H1 (cell line): Measurements from ENCODE around the gene INSM1. TPM values are rescaled to one million over a fixed set of nuclear protein-coding genes. Genes with fewer than 3 reads are reported as not detected.

Source experiments
- CHD1 ChIP-seq: IDR thresholded peaks from 2 replicates; pipeline ENCODE4 v1.6.1; 2012; ENCODE audit warnings: low read depth, low read length, improper control_type of control experiment
- SIN3A ChIP-seq, 2 experiments: IDR thresholded peaks in 1 of 2; conservative IDR thresholded peaks in 1 of 2; 2 replicates each; pipeline ENCODE4 v1.6.1; 2011 to 2012; ENCODE audit warnings: low read length in 2 of 2, improper control_type of control experiment in 1 of 2, low read depth in 1 of 2, mild to moderate bottlenecking in 1 of 2
- SP4 ChIP-seq: IDR thresholded peaks from 2 replicates; pipeline ENCODE4 v1.6.1; 2012; ENCODE audit warnings: low read length, inconsistent platforms
- TBP ChIP-seq: IDR thresholded peaks from 2 replicates; pipeline ENCODE4 v1.6.1; 2011; ENCODE audit warnings: low read depth, low read length, improper control_type of control experiment
- polyA plus RNA-seq, 7 experiments: library from polyadenylated mRNA; depleted of rRNA in 3 of 7; stranded (reverse) in 5 of 7; unstranded in 2 of 7; fragments of >200 nt in 5 of 7; fragments of 200-250 nt in 2 of 7; gene quantifications; 1 replicate in 5 of 7; 2 replicates in 1 of 7; 4 replicates in 1 of 7; pipeline versions ENCODE4 v1.2.1 to v1.2.3, GENCODE V29; 2011 to 2013; ENCODE audit warnings: missing spikeins in 2 of 7, mixed read lengths in 2 of 7
- total RNA-seq: library from RNA; stranded (reverse); fragmentation: NEBNext Ultra II Directional; extraction: Animal tissue kit (Norgen Biotek cat#: 25700); gene quantifications from 2 replicates; pipeline ENCODE4 v1.2.1, GENCODE V29; 2021

Gene INSM1
- total and polyA plus RNA-seq, 2 of the 8 experiments (the other 6 are each of a cell fraction or from before 2014, with no cell fraction given), result 0.86 to 2.5 TPM

GRCh38 chr20:20401991-20402390 is 34.1 kb downstream of the INSM1 start (continued):
- TF ChIP-seq SIN3A (conservative IDR thresholded peaks at IDR 0.05 in 1 of 2, IDR thresholded peaks at IDR 0.05 in 1 of 2; ENCODE audit: low read depth in 1 of 2, low read length in 2 of 2), result no peak
- TF ChIP-seq CHD1, result no peak
- TF ChIP-seq TBP, result no peak
- TF ChIP-seq SP4, result no peak
